Measurements from ENCODE around the gene ADAP1. TPM values are rescaled to one million over a fixed set of nuclear protein-coding genes. Genes with fewer than 3 reads are reported as not detected.

ADAP1 gene
- polyA plus RNA-seq, 3 donors, result 49.1 to 117 (median 72.2) TPM

DNA sequence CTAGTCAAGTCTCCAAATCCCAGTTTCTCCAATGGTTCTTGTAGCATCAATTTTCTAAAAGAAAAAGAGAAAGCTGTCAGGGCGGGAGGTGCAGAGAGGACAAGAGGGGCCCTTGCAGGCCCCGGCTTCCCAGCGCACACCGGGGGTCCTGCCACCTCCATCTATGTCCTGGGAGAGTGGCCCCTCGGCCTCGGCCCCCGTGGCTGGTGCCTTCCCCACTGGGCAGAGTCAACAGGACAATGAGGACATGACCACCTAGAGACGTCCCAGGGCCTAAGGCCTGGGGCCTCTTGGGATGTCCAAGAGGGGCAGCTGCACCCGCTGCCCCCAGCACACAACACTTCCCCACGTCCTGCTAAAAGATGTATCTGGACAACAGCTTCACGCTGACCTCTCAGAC, 14.9 kb upstream of the ADAP1 start:
- peaks cover 57 to 68% of the 10 kb centered on the region in 2 donors for H3K36me3 Mint-ChIP-seq
- H3K79me2 ChIP-seq (ENCODE audit: insufficient read depth, low read length), result peaks cover 77% of the 10 kb centered on the region

GRCh38 chr7:968205-969105, 14.0 kb upstream of the ADAP1 start:
- 95% methylated on average over 20 of the region's 24 CpGs for WGBS (ENCODE audit: insufficient coverage)
- peak in 1 of 3 donors; percentile 51 for DNase-seq
- Mint-ChIP-seq H3K27me3 (ENCODE audit: low read depth in 3 of 3) (peaks cover 0 to 6% (median 0%) of the 10 kb centered on the region in 3 donors), H3K36me3 (peaks cover 57 to 68% of the 10 kb centered on the region in 2 donors), H3K27ac (peak overlapping the region in 6 of 7 donors; percentile 40 to 82 (median 80)), H3K4me3 (peak overlapping the region in 1 of 2 donors; percentile 30), H3K9me3 (peaks cover 0 to 1% (median 0%) of the 10 kb centered on the region in 7 donors), H3K4me1 (peaks cover 80% of the 10 kb centered on the region)
- Histone ChIP-seq H3K27me3 (ENCODE audit: control insufficient read depth in 2 of 2, insufficient read depth in 2 of 2, low read length in 2 of 2) (no peaks in the 10 kb centered on the region), H4K20me1 (ENCODE audit: insufficient read depth, low read length) (peaks cover 95% of the 10 kb centered on the region), H3K9ac (ENCODE audit: insufficient read depth, low read length, poor library complexity, severe bottlenecking) (no peak overlapping the region), H3K4me1 (ENCODE audit: control insufficient read depth in 1 of 2, insufficient read depth in 2 of 2, low read length in 2 of 2) (peaks cover 75 to 79% of the 10 kb centered on the region in 2 donors), H3K27ac (ENCODE audit: low read depth in 1 of 2, low read length in 2 of 2) (peak overlapping the region; percentile 51 to 65), H3K9me3 (replicated peaks in 1 of 2; ENCODE audit: control insufficient read depth in 1 of 2, insufficient read depth in 1 of 2, low read length in 2 of 2) (no peaks in the 10 kb centered on the region), H3K4me3 (replicated peaks in 1 of 3; ENCODE audit: low read depth in 2 of 3, low read length in 3 of 3) (peak overlapping the region in 1 of 3 experiments; percentile 34), H2AFZ (ENCODE audit: insufficient read depth, low read depth, low read length, poor library complexity, severe bottlenecking) (no peak overlapping the region), H3K4me2 (replicated peaks; ENCODE audit: extremely low read depth, low read length, poor library complexity, severe bottlenecking) (peak overlapping the region; percentile 51), H3K36me3 (replicated peaks in 1 of 2; ENCODE audit: control insufficient read depth in 1 of 2, insufficient read depth in 2 of 2, low read length in 2 of 2) (peaks cover 44 to 69% of the 10 kb centered on the region in 2 donors), H3K79me2 (ENCODE audit: insufficient read depth, low read length) (peaks cover 67% of the 10 kb centered on the region)
- intact Hi-C loops (cut with micrococcal nuclease), result no loop called here
- TF ChIP-seq, protein P1, sequence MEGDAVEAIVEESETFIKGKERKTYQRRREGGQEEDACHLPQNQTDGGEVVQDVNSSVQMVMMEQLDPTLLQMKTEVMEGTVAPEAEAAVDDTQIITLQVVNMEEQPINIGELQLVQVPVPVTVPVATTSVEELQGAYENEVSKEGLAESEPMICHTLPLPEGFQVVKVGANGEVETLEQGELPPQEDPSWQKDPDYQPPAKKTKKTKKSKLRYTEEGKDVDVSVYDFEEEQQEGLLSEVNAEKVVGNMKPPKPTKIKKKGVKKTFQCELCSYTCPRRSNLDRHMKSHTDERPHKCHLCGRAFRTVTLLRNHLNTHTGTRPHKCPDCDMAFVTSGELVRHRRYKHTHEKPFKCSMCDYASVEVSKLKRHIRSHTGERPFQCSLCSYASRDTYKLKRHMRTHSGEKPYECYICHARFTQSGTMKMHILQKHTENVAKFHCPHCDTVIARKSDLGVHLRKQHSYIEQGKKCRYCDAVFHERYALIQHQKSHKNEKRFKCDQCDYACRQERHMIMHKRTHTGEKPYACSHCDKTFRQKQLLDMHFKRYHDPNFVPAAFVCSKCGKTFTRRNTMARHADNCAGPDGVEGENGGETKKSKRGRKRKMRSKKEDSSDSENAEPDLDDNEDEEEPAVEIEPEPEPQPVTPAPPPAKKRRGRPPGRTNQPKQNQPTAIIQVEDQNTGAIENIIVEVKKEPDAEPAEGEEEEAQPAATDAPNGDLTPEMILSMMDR (IDR thresholded peaks at IDR 0.05), result no peak

More for the DNA sequence above, 14.9 kb upstream of the ADAP1 start:
- Histone ChIP-seq H3K9me3 (replicated peaks in 1 of 2; ENCODE audit: control insufficient read depth in 1 of 2, insufficient read depth in 1 of 2, low read length in 2 of 2) (no peaks in the 10 kb centered on the region), H3K36me3 (replicated peaks in 1 of 2; ENCODE audit: control insufficient read depth in 1 of 2, insufficient read depth in 2 of 2, low read length in 2 of 2) (peaks cover 45 to 69% of the 10 kb centered on the region in 2 donors), H4K20me1 (ENCODE audit: insufficient read depth, low read length) (peaks cover 100% of the 10 kb centered on the region), H3K27ac (ENCODE audit: low read depth in 1 of 2, low read length in 2 of 2) (peak overlapping the region; percentile 51 to 65), H3K4me3 (replicated peaks in 1 of 3; ENCODE audit: low read depth in 2 of 3, low read length in 3 of 3) (peak overlapping the region in 1 of 3 experiments; percentile 34), H3K4me2 (replicated peaks; ENCODE audit: extremely low read depth, low read length, poor library complexity, severe bottlenecking) (peak overlapping the region; percentile 51), H2AFZ (ENCODE audit: insufficient read depth, low read depth, low read length, poor library complexity, severe bottlenecking) (no peak overlapping the region), H3K4me1 (ENCODE audit: control insufficient read depth in 1 of 2, insufficient read depth in 2 of 2, low read length in 2 of 2) (peaks cover 75 to 79% of the 10 kb centered on the region in 2 donors), H3K27me3 (ENCODE audit: control insufficient read depth in 2 of 2, insufficient read depth in 2 of 2, low read length in 2 of 2) (no peaks in the 10 kb centered on the region), H3K9ac (ENCODE audit: insufficient read depth, low read length, poor library complexity, severe bottlenecking) (no peak overlapping the region)
- no peak for DNase-seq
- Mint-ChIP-seq H3K4me3 (peak overlapping the region in 1 of 2 donors; percentile 31), H3K4me1 (peaks cover 78% of the 10 kb centered on the region), H3K9me3 (peaks cover 0 to 1% (median 0%) of the 10 kb centered on the region in 7 donors), H3K27ac (peak overlapping the region in 6 of 7 donors; percentile 16 to 80 (median 52)), H3K27me3 (ENCODE audit: low read depth in 3 of 3) (peaks cover 0 to 6% (median 0%) of the 10 kb centered on the region in 3 donors)
- intact Hi-C loops (cut with micrococcal nuclease), result no loop called here
- WGBS (ENCODE audit: insufficient coverage), result 96% methylated on average over 11 of the region's 11 CpGs
- TF ChIP-seq, protein P1 (IDR thresholded peaks at IDR 0.05), result no peak
